H1 (cell line): ENCODE results near the gene RERE.

Experiments
- ASH2L ChIP-seq: fragments of 200-600, 300-600 bp; sonication (generic); IDR thresholded peaks from one replicate; pipeline ENCODE4 v1.7.1; 2017; ENCODE audit warnings: low read length
- CEBPB ChIP-seq: IDR thresholded peaks from 2 replicates; pipeline ENCODE4 v1.6.1; 2012; ENCODE audit warnings: low read depth, low read length
- CHD2 ChIP-seq: IDR thresholded peaks from 2 replicates; pipeline ENCODE4 v1.6.1; 2012; ENCODE audit warnings: low read length, improper control_type of control experiment
- CTCF ChIP-seq, 3 experiments: IDR thresholded peaks; 1 replicate in 2 of 3; 2 replicates in 1 of 3; pipeline versions ENCODE4 v1.5.1 to v1.6.1; 2011; ENCODE audit warnings: low read length in 3 of 3, mild to moderate bottlenecking in 3 of 3, inconsistent platforms in 2 of 3, low read depth in 1 of 3, moderate library complexity in 1 of 3; ENCODE audit not compliant: insufficient read depth in 1 of 3; ENCODE audit errors: control extremely low read depth in 1 of 3
- EP300 ChIP-seq, 2 experiments: IDR thresholded peaks; 1 replicate in 1 of 2; 2 replicates in 1 of 2; pipeline ENCODE4 v1.6.1; 2011 to 2012; ENCODE audit warnings: low read depth in 2 of 2, low read length in 2 of 2, mild to moderate bottlenecking in 2 of 2, borderline replicate concordance in 1 of 2, inconsistent platforms in 1 of 2, moderate library complexity in 1 of 2
- JUN ChIP-seq: IDR thresholded peaks from 2 replicates; pipeline ENCODE4 v1.6.1; 2011; ENCODE audit warnings: low read depth, mild to moderate bottlenecking, improper control_type of control experiment, low read length
- KDM5A ChIP-seq: fragments of 200-600 bp; IDR thresholded peaks from 2 replicates; pipeline ENCODE4 v1.7.1; 2012; ENCODE audit warnings: mild to moderate bottlenecking, low read length, inconsistent platforms, mixed read lengths
- MAFK ChIP-seq: IDR thresholded peaks from 2 replicates; pipeline ENCODE4 v1.6.1; 2012; ENCODE audit warnings: low read depth, mild to moderate bottlenecking, improper control_type of control experiment, low read length
- POLR2A ChIP-seq, 2 experiments: IDR thresholded peaks; 1 replicate in 1 of 2; 2 replicates in 1 of 2; pipeline ENCODE4 v1.6.1; 2011; ENCODE audit warnings: low read depth in 2 of 2, low read length in 2 of 2, mild to moderate bottlenecking in 2 of 2; ENCODE audit errors: control extremely low read depth in 1 of 2
- RAD21 ChIP-seq, 2 experiments: IDR thresholded peaks in 1 of 2; conservative IDR thresholded peaks in 1 of 2; 2 replicates each; pipeline ENCODE4 v1.6.1; 2011; ENCODE audit warnings: low read depth in 2 of 2, low read length in 2 of 2, improper control_type of control experiment in 1 of 2, inconsistent platforms in 1 of 2, mild to moderate bottlenecking in 1 of 2, moderate library complexity in 1 of 2
- SIN3A ChIP-seq, 2 experiments: IDR thresholded peaks in 1 of 2; conservative IDR thresholded peaks in 1 of 2; 2 replicates each; pipeline ENCODE4 v1.6.1; 2011 to 2012; ENCODE audit warnings: low read length in 2 of 2, improper control_type of control experiment in 1 of 2, low read depth in 1 of 2, mild to moderate bottlenecking in 1 of 2
- SP1 ChIP-seq: IDR thresholded peaks from 2 replicates; pipeline ENCODE4 v1.6.1; 2011; ENCODE audit warnings: low read depth, low read length
- TAF7 ChIP-seq: optimal IDR thresholded peaks from 2 replicates; pipeline ENCODE3; 2011; ENCODE audit warnings: low read depth, mild to moderate bottlenecking, inconsistent platforms, low read length, moderate library complexity, borderline replicate concordance
- YY1 ChIP-seq: IDR thresholded peaks from 2 replicates; pipeline ENCODE4 v1.6.1; 2011; ENCODE audit warnings: low read depth, mild to moderate bottlenecking, low read length

- TF ChIP-seq CTCF (IDR thresholded peaks at IDR 0.05; ENCODE audit: control extremely low read depth in 1 of 3, insufficient read depth in 1 of 3, low read depth in 1 of 3, low read length in 3 of 3) (no peak), CEBPB (no peak), ASH2L (no peak), EP300 (IDR thresholded peaks at IDR 0.05; ENCODE audit: borderline replicate concordance in 1 of 2, low read depth in 2 of 2, low read length in 2 of 2) (no peak), MAFK (no peak), CHD2 (no peak), POLR2A (IDR thresholded peaks at IDR 0.05; ENCODE audit: control extremely low read depth in 1 of 2, low read depth in 2 of 2, low read length in 2 of 2) (no peak), SIN3A (conservative IDR thresholded peaks at IDR 0.05 in 1 of 2, IDR thresholded peaks at IDR 0.05 in 1 of 2; ENCODE audit: low read depth in 1 of 2, low read length in 2 of 2) (no peak), SP1 (no peak), YY1 (no peak), JUN (no peak), RAD21 (IDR thresholded peaks at IDR 0.05 in 1 of 2, conservative IDR thresholded peaks at IDR 0.05 in 1 of 2; ENCODE audit: low read depth in 2 of 2, low read length in 2 of 2) (no peak), KDM5A (no peak), TAF7 (no peak)
Measured at GRCh38 chr1:8545078-8545477, 272.4 kb downstream of the RERE start.
